Measurements from ENCODE around the gene SGMS2.
A peak's percentile ranks its signal among the peaks of the same experiment; 100 is the strongest.

GRCh38 chr4:107824350-107825071 is at the start of gene SGMS2:
- TF ChIP-seq EZH2phosphoT487 (IDR thresholded peaks at IDR 0.05; ENCODE audit: borderline replicate concordance, low read length) (peak; percentile 97), CTCF (conservative IDR thresholded peaks at IDR 0.05; ENCODE audit: low read depth, low read length) (no peak), EZH2 (IDR thresholded peaks at IDR 0.05; ENCODE audit: low read length, unreplicated experiment) (no peak)

Measured in PC-3 (cell line).